Hippocampal formation (tissue), 2 donors: ENCODE measurements around the gene FA2H.
A peak's percentile ranks its signal among the peaks of the same experiment; 100 is the strongest.
"Not testable (repeated sequence)": the region's sequence is repeated elsewhere in the genome, so short reads cannot be mapped to it uniquely, and the experiment has no call there.

ENCODE experiments used
- DNase-seq, 2 donors: peaks; one replicate each; lab custom pipeline; 2025; lab: John Stamatoyannopoulos, UW

FA2H gene

GRCh38 chr16:74723256-74723655 is 51.4 kb downstream of the FA2H start:
- DNase-seq = no peak

- not testable (repeated sequence) for DNase-seq
These were observed 52.5 kb downstream of the FA2H start for GRCh38 chr16:74722156-74722555.

- no peak for DNase-seq
These were observed 52.9 kb downstream of the FA2H start for GRCh38 chr16:74721716-74722115.

GRCh38 chr16:74720579-74720978 is 54.0 kb downstream of the FA2H start:
- DNase-seq = no peak

GRCh38 chr16:74718741-74719610 is 55.6 kb downstream of the FA2H start:
- DNase-seq = no peak

GRCh38 chr16:74718140-74718539 is 56.5 kb downstream of the FA2H start:
- no peak for DNase-seq

GRCh38 chr16:74717367-74717766 is 57.3 kb downstream of the FA2H start:
- no peak for DNase-seq

GRCh38 chr16:74716355-74716754 is 58.3 kb downstream of the FA2H start:
- no peak for DNase-seq

- no peak for DNase-seq
These were observed 60.7 kb downstream of the FA2H start for GRCh38 chr16:74713876-74714275.

GRCh38 chr16:74713325-74713724 is 61.3 kb downstream of the FA2H start:
- no peak for DNase-seq

- no peak for DNase-seq
These were observed 62.7 kb downstream of the FA2H start for GRCh38 chr16:74711938-74712337.

GRCh38 chr16:74710401-74710800 is 64.2 kb downstream of the FA2H start:
- DNase-seq = no peak

GRCh38 chr16:74709441-74709877 is 65.2 kb downstream of the FA2H start:
- peak; percentile 86 to 94 for DNase-seq

GRCh38 chr16:74700438-74701225 is 74.0 kb downstream of the FA2H start, which contains the start of gene MLKL:
MLKL (minus strand) TSS chr16:74700862; CDS start chr16:74695757, 5,105 bp downstream.
- no peak for DNase-seq

GRCh38 chr16:74700116-74700437 is 74.5 kb downstream of the FA2H start:
- DNase-seq = no peak

- DNase-seq = no peak
These were observed 75.0 kb downstream of the FA2H start for GRCh38 chr16:74699666-74700065.

GRCh38 chr16:74698222-74698621 is 76.4 kb downstream of the FA2H start:
- no peak for DNase-seq

GRCh38 chr16:74695450-74696422 is 78.9 kb downstream of the FA2H start:
- peak; percentile 75 to 88 for DNase-seq

GRCh38 chr16:74691093-74691855 is 83.3 kb downstream of the FA2H start:
- DNase-seq = no peak

- no peak for DNase-seq
These were observed 92.1 kb downstream of the FA2H start for GRCh38 chr16:74682556-74682955.

GRCh38 chr16:74680681-74681080 is 93.9 kb downstream of the FA2H start:
- no peak for DNase-seq
